ENCODE measurements around the gene NLRC5. TPM values are rescaled to one million over a fixed set of nuclear protein-coding genes. Genes with fewer than 3 reads are reported as not detected.
A peak's percentile ranks its signal among the peaks of the same experiment; 100 is the strongest.

The NLRC5 gene
- total and polyA plus RNA-seq, 4 donors = 23.9 to 46.4 (median 31.1) TPM

- WGBS, 2 donors = 88 to 90% methylated on average over 14 of the region's 14 CpGs
- no peaks in the 10 kb centered on the region for H3K27me3 ChIP-seq (ENCODE audit: control insufficient read depth in 3 of 3, insufficient read depth in 3 of 3, low read length in 2 of 3)
- H3K27ac ChIP-seq (ENCODE audit: low read depth in 1 of 2, low read length in 1 of 2) = no peak overlapping the region
- no peak overlapping the region for H3K4me3 ChIP-seq
- DNase-seq = no peak
- H3K9ac ChIP-seq (ENCODE audit: insufficient read depth in 1 of 2, low read length in 2 of 2) = no peak overlapping the region
- peaks cover 0 to 31% (median 8%) of the 10 kb centered on the region in 4 donors for H3K36me3 ChIP-seq (ENCODE audit: control insufficient read depth in 4 of 4, insufficient read depth in 4 of 4, low read length in 4 of 4)
- H3K4me1 ChIP-seq (ENCODE audit: control insufficient read depth in 5 of 5, insufficient read depth in 5 of 5, low read length in 5 of 5) = peaks cover 0 to 17% (median 3%) of the 10 kb centered on the region in 5 donors
- ATAC-seq (ENCODE audit: insufficient read depth, low FRiP score) = no peak
- H3K9me3 ChIP-seq (ENCODE audit: control insufficient read depth in 4 of 4, insufficient read depth in 3 of 4, low read length in 3 of 4) = no peaks in the 10 kb centered on the region
- no peak for TF ChIP-seq CTCF (IDR thresholded peaks at IDR 0.05; ENCODE audit: control extremely low read depth, extremely low read depth)
Observed at GRCh38 chr16:57113042-57113453, 123.7 kb downstream of the NLRC5 start.

- H3K27ac ChIP-seq (ENCODE audit: low read depth in 1 of 2, low read length in 1 of 2) = no peak overlapping the region
- WGBS, 2 donors = 90 to 93% methylated on average over 5 of the region's 5 CpGs
- H3K36me3 ChIP-seq (ENCODE audit: control insufficient read depth in 4 of 4, insufficient read depth in 4 of 4, low read length in 4 of 4) = peaks cover 0 to 31% (median 8%) of the 10 kb centered on the region in 4 donors
- H3K4me1 ChIP-seq (ENCODE audit: control insufficient read depth in 5 of 5, insufficient read depth in 5 of 5, low read length in 5 of 5) = peaks cover 0 to 17% (median 2%) of the 10 kb centered on the region in 5 donors
- no peak overlapping the region for H3K9ac ChIP-seq (ENCODE audit: insufficient read depth in 1 of 2, low read length in 2 of 2)
- no peaks in the 10 kb centered on the region for H3K9me3 ChIP-seq (ENCODE audit: control insufficient read depth in 4 of 4, insufficient read depth in 3 of 4, low read length in 3 of 4)
- DNase-seq (no peak), ATAC-seq (ENCODE audit: insufficient read depth, low FRiP score) (no peak)
- no peak overlapping the region for H3K4me3 ChIP-seq
- no peaks in the 10 kb centered on the region for H3K27me3 ChIP-seq (ENCODE audit: control insufficient read depth in 3 of 3, insufficient read depth in 3 of 3, low read length in 2 of 3)
- no peak for TF ChIP-seq CTCF (IDR thresholded peaks at IDR 0.05; ENCODE audit: control extremely low read depth, extremely low read depth)
Observed at GRCh38 chr16:57113664-57114063, 124.3 kb downstream of the NLRC5 start.

GRCh38 chr16:57115168-57115513, 125.8 kb downstream of the NLRC5 start:
- no peak overlapping the region for H3K27ac ChIP-seq (ENCODE audit: low read depth in 1 of 2, low read length in 1 of 2)
- peak overlapping the region; percentile 49 to 68 for H3K9ac ChIP-seq (ENCODE audit: insufficient read depth in 1 of 2, low read length in 2 of 2)
- no peaks in the 10 kb centered on the region for H3K9me3 ChIP-seq (ENCODE audit: control insufficient read depth in 4 of 4, insufficient read depth in 3 of 4, low read length in 3 of 4)
- peaks cover 0 to 17% (median 2%) of the 10 kb centered on the region in 5 donors for H3K4me1 ChIP-seq (ENCODE audit: control insufficient read depth in 5 of 5, insufficient read depth in 5 of 5, low read length in 5 of 5)
- DNase-seq (no peak), ATAC-seq (ENCODE audit: insufficient read depth, low FRiP score) (no peak)
- H3K4me3 ChIP-seq = no peak overlapping the region
- TF ChIP-seq CTCF (IDR thresholded peaks at IDR 0.05; ENCODE audit: control extremely low read depth, extremely low read depth) = no peak
- WGBS, 2 donors = 65 to 77% methylated on average over 10 of the region's 10 CpGs
- peaks cover 0 to 43% (median 8%) of the 10 kb centered on the region in 4 donors for H3K36me3 ChIP-seq (ENCODE audit: control insufficient read depth in 4 of 4, insufficient read depth in 4 of 4, low read length in 4 of 4)
- H3K27me3 ChIP-seq (ENCODE audit: control insufficient read depth in 3 of 3, insufficient read depth in 3 of 3, low read length in 2 of 3) = no peaks in the 10 kb centered on the region

All from lung (tissue), 12 donors.